Astrocyte (in vitro differentiated cells and primary cell): ENCODE data around the gene HECTD4.

ENCODE experiments used
- CTCF ChIP-seq: IDR thresholded peaks from 2 replicates; pipeline ENCODE4 v1.5.1; 2011; ENCODE audit warnings: low read depth, mild to moderate bottlenecking, inconsistent platforms, low read length, moderate library complexity; ENCODE audit not compliant: insufficient read depth
- EZH2 ChIP-seq: IDR thresholded peaks from 2 replicates; pipeline ENCODE4 v1.6.1; 2012; ENCODE audit warnings: mild to moderate bottlenecking, low read length, inconsistent platforms; ENCODE audit not compliant: insufficient read depth

GRCh38 chr12:112167031-112167461 is 215.2 kb downstream of the HECTD4 start:
- no peak for TF ChIP-seq CTCF
- no peak for TF ChIP-seq EZH2
